ENCODE measurements around the gene MDFIC.

DNA sequence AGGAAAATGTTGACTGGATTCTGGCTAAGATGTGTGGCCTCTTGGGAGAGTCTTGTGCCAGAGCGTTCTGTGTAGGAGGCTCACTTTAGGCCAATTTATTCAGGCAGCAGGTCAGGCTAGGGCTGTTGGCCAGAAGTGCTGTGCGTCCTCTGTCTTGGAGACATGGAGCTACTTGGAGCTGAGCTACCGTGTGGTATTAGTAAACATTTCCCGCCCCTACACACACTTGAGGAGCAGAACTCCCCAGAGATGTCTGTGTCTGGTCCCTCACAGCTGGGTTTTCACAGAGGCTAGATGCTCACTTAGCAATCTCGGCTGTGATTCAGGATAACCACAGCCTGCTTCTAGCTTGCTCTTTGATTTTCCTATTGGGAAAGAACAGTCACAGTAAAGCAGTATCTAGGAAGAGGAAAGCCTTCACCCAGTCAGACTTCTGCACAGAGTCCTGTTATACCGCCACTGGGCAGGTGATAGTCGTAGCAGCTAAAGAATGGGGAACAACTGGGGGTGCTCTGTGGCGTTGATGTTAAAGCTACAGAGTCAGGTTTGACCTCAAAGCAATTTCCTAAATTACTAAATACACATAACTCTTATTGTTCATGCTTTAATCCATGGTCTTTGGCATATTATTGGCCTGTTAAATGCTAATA is 86.7 kb downstream of the MDFIC start:
- TF ChIP-seq, protein P1, sequence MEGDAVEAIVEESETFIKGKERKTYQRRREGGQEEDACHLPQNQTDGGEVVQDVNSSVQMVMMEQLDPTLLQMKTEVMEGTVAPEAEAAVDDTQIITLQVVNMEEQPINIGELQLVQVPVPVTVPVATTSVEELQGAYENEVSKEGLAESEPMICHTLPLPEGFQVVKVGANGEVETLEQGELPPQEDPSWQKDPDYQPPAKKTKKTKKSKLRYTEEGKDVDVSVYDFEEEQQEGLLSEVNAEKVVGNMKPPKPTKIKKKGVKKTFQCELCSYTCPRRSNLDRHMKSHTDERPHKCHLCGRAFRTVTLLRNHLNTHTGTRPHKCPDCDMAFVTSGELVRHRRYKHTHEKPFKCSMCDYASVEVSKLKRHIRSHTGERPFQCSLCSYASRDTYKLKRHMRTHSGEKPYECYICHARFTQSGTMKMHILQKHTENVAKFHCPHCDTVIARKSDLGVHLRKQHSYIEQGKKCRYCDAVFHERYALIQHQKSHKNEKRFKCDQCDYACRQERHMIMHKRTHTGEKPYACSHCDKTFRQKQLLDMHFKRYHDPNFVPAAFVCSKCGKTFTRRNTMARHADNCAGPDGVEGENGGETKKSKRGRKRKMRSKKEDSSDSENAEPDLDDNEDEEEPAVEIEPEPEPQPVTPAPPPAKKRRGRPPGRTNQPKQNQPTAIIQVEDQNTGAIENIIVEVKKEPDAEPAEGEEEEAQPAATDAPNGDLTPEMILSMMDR (IDR thresholded peaks at IDR 0.05; ENCODE audit: borderline replicate concordance, extremely low read depth, low read length, poor library complexity, severe bottlenecking): no peak
- TF ChIP-seq EZH2 (IDR thresholded peaks at IDR 0.05; ENCODE audit: borderline replicate concordance, low read depth, low read length, severe bottlenecking): no peak

Measured in DND-41 (cell line).